HG02588 (cell line): ENCODE measurements around the gene ARHGAP8.

Source experiments
- ATAC-seq: cut with Tn5 transposase; IDR thresholded peaks from one replicate; pipeline ENCODE4 v1.9.1; 2021; ENCODE audit warnings: mild to moderate bottlenecking, moderate library complexity; ENCODE audit not compliant: unreplicated experiment

The ARHGAP8 gene

DNA sequence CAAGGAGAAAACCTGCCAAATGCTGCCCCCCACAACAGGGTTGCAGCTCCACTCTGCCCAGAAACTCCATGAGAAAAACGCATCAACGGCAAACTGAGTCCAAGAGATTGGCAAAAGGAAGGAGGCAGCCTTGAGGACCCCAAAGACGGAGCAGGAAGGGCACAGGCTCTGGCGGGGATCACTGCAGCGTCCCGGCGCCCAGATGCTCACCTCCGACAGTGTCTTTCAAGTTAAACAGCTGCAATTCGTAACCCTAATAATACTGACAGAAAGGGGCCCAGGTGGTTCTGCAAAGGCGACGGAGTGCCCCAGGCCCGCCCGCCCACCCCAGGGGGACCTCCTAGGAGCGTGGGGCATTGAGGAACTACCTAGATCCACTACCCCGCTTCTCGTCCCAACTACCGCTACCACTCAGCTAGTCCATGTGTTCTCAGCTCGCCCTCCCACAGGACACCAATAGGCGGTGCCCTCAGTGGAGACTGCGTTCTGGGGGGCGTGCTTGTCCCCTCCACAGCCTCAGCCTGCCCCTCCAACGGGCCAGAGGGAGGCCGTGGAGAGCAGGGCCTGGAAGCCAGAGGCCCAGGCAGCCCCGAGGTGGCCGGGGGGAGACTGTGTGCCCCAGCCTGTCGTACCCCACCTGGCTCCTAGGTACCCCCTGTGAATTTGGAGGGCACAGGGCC is 130.0 kb downstream of the ARHGAP8 start:
- ATAC-seq = no peak

- ATAC-seq = no peak
Measured at GRCh38 chr22:44883011-44883421, 130.6 kb downstream of the ARHGAP8 start.

DNA sequence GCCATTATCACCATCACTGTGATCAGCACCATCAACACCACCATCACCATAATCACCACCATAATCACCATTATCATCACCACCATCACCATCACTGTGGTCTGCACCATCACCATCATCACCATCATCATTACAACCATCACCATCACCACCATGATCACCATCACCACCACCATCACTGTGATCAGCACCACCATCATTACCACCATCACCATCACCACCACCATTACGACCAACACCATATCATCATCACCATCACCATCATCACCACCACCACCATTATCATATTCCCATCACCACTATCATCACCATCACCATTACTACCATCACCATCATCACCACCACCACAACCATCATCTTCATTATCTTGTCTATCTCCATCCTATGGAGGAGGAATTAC is 132.2 kb downstream of the ARHGAP8 start:
- ATAC-seq = no peak

DNA sequence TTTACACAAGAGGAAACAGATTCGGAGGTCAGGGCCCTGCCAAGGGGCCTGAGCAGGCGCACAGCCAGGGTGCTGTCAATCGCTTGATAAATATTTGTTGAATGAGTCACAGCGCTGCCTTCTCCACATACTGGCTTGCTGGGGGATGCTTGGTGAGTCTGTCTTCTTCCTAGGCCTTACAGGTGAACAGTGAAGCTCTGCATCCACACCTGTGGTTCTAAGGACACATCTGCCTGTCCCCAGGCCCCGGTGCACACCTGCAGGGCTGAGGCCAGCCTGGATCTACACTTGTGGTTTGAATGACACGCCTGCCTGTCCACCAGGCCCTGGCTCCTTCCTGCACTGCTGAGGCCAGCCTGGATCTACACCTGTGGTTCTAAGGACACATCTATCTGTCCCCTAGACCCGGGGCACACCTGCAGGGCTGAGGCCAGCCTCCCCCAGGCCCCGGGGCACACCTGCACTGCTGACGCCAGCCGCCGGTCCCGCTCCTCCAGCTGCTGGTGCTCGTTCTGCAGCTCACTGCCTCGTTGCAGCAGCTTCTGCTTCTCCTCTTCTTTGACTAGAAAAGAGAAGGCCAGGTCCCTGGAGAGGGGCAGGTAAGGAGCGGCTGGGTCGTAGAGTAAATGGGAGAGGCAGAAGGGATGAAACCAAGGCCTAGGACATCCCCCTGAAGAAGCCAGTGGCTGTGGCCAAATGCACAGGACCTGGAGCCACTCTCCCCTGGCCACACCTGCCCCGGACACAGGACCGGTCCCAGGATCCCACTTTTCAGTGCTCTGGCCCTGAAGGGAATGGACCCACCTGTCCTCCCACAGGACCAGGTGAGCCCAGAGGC is 132.8 kb downstream of the ARHGAP8 start:
- ATAC-seq = no peak

GRCh38 chr22:44885806-44886360 is 133.5 kb downstream of the ARHGAP8 start:
- ATAC-seq = no peak

- ATAC-seq = no peak
Measured at GRCh38 chr22:44887941-44888366, 135.6 kb downstream of the ARHGAP8 start.

GRCh38 chr22:44888491-44889254 is 136.3 kb downstream of the ARHGAP8 start:
- ATAC-seq = no peak

DNA sequence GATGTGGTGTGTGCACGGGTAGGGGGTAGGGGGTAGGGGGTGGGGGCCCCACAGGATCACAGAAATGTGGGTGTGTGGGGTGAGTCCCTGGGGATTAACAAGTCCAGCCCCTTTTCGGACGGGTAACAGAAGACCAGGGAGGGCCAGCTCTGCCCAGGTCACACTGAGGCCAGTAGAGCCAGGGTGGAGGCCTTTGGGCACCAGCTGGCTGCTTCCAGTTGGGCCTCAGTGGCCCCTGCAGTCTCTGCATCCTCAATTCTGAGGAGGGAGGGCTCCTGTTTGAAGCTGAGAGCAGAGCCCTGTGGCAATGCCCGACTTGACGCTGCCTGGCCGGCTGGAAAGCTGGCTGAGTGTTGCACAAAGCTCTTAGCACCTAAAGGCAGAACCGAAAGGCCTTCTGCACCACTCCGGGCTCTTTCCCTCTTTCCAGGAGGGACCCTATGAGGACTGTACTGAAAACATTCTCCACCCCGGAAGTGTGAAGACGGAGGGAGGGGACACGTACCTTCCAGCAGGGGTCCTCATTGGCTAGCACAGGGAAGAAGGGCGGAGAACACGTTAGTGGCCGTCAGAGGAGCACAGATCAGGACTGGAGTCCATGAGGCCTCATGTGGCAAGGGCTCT is 137.0 kb downstream of the ARHGAP8 start:
- ATAC-seq = no peak

DNA sequence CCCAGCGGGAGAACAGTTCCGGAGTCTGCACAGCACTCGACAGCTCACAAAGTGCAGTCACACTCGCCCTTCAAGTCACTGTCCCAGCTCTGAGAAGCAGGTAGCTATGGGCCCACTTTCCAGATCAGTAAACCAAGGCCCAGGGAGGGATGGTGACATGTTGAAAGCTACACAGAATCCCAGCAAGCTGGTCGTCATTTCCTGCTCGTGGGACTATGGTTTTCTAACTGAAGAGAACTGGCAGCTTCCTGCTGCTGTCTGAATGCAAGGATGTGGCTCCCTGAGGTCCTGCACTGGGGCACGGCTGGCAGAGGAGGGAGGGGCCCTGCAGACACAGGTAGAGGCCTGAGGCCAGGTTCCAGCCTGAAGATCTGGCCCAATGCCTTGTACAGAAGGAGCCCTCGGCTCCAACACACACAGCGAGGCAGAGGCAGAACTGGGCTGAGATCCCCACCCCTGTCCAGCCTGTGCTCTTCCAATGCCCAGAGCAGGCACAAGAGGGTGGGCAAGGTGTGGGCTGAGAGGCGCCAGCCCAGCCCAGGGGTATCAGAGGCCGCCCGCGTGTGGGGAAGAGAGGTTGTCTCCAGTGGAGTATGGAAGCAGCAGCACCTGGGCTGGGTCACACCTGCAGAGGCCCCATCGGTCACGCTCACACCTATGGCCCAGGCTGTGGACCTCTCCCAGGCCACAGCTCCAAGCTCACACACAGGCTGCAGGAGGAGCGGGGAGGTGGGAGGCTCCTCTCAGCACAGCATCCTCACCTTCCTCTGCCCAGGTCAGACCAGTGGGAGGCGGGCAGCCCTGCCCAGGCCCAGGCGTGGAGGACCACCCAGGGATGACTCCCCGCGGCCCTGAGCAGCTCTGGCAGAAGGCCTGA is 138.3 kb downstream of the ARHGAP8 start:
- ATAC-seq = no peak

GRCh38 chr22:44891293-44891747 is 138.9 kb downstream of the ARHGAP8 start:
- ATAC-seq = no peak

GRCh38 chr22:44891791-44892190 is 139.4 kb downstream of the ARHGAP8 start:
- ATAC-seq = no peak

DNA sequence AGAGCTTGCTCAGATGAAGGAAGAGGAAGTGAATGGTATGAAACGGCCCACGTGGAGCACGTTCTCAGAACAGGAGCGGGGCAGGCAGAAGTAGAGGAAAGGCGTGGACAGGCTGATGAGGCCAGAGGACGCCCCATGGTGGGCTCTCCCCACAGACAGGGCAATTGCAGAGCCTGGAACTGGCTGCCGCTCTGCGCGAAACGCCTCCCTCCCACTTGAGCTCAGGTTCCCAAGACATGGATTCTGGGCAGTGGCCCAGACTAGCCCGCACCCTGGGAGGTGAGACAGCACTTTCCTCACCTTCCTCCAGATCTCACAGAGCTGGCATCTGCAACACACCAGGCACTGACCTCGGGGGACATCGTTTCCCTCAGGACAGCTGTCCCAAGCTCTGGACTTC is 139.9 kb downstream of the ARHGAP8 start:
- ATAC-seq = no peak

GRCh38 chr22:44892803-44893730 is 140.7 kb downstream of the ARHGAP8 start:
- ATAC-seq = no peak

GRCh38 chr22:44893731-44894080 is 141.3 kb downstream of the ARHGAP8 start:
- ATAC-seq = no peak

DNA sequence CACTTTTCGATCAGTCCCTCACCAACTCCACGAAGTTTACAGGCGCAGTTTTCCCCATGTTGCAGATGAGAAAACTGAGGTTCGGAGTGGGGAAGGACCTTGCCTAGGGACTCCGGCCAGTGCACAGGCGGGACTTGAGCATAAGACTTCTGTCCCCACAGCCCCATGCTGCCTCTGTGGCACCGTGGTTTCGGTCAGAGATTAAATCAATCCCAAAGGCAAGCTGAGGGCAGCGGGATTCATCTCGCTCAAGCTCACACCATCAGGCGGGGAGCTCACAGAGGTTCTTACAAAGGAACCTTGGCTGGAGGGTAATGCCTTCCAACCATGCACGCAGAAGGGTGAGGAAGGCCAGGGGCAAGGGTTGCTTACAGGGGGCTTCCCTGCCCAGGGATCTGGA is 141.9 kb downstream of the ARHGAP8 start:
- no peak for ATAC-seq

DNA sequence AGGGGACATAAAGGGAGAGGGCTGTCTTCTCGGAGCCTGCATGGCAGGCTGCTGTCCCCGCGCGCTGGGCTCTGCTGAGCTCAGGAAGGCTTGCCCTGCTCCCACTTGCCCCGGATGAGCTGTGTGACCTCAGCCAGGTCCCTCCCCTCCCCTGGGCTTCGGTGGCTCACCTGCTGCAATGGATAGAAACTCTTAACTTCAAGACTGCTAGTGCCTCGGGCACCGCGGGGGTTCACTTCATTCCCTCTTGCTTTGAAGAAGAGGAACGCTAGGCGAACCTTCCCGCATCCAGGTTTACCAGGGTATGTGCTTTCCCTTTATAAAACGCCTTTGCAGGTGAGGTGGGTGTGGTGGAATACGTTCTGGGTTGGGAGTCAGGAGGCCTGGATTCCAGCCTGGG is 142.4 kb downstream of the ARHGAP8 start:
- no peak for ATAC-seq

DNA sequence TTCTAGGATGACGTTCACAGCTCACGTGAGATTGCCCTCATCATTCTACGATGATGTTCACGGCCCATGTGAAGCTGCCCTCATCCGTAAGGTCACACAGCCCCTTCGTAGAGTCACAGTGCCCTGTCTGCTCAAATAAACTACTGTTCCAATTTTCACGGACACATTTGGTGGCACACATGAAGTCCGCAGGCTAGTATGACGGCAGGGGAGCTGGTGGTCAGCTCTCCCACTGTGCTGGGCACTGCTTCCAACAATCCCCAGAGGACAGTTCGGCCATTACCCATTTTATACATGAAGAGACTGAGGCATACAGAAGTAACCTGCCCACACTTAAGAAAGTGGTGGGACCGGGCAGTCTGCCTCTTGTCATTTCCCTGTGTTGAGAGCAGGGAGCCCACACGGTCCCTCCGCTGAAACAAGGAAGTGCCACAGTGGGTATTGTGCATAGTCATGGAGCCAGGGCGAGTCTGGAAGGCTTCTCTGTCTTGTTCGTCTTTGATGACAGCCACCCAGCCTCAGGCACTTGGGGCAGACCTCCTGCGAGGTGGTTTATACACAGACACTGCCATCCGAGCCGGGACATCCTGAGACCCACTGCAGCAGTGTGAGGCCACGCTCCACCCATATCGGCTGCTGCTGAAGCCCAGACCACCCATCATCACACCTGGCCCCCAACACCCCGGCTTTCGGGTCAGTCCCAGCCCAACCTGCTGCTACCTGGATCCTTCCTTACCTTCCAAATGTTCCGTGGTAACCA is 143.1 kb downstream of the ARHGAP8 start:
- ATAC-seq = no peak

- ATAC-seq = no peak
Measured at GRCh38 chr22:44898236-44898635, 145.9 kb downstream of the ARHGAP8 start.
